Activated effector memory CD4-positive, alpha-beta T cell treated with anti-CD3 and anti-CD28 coated beads, Interleukin-2, amount 50 U/mL, for 16 hours (primary cell): Measurements from ENCODE around the gene KLF6.
A peak's percentile ranks its signal among the peaks of the same experiment; 100 is the strongest.

Source experiments
- DNase-seq: peaks from one replicate; pipeline ENCODE4 v3.0.0-alpha.2; 2020

Gene KLF6

DNA sequence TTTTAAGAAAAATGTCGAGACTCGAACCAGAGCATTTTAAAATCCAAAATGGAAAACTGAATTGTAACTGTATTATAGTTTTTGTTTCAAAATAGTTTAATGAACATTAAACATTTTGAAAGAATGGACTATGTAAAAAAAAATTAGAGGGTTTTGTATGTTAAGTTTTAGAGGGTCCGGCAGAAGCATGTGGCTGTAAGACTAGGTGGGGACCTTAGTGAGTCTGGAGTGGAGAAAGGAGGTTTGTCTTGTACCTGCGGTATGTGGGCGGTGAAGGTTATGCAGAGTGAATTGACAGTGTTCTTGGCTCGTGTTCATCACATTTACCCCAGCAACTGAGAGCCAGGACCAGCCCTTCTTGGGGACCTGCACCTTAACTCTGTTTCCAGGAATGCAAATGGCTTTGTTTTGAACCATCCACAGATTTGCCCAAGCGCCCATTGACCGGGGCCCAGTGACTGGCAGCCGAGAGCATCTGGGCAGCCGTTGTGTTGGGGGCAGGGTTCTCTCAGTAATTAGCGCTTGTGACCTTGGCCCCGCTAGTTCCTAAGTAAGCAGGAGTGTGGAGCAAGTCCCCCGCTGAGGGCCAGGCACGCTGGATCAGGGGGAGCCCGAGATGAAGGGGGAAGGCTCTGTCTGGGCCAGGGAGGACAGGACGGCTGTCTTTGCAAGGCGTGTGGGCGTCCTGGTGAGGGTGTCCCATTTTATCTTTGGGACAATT, 1.4 kb upstream of the KLF6 start:
- peak; percentile 77 for DNase-seq

DNA sequence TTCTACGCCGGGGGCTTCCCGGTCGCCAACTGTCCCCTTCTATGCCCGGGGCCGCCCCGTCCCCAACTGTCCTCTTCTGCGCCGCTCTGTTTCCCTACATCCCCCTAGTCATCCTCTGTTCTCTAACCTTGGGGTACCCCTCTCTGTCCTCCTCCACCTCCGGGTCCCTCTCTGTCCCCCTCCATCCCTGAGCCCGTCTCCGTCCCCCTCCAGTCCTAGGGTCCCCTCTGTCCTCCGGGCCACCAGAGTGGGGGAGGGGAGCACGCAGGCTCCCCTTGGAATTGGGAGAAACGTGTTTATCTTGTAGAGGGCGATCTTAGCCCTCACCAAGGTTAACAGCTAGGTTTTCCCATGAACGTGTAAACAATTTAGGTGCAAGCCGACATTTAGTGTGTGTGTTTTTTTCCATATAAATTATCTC, 852 bp upstream of the KLF6 start:
- peak; percentile 80 for DNase-seq

DNA sequence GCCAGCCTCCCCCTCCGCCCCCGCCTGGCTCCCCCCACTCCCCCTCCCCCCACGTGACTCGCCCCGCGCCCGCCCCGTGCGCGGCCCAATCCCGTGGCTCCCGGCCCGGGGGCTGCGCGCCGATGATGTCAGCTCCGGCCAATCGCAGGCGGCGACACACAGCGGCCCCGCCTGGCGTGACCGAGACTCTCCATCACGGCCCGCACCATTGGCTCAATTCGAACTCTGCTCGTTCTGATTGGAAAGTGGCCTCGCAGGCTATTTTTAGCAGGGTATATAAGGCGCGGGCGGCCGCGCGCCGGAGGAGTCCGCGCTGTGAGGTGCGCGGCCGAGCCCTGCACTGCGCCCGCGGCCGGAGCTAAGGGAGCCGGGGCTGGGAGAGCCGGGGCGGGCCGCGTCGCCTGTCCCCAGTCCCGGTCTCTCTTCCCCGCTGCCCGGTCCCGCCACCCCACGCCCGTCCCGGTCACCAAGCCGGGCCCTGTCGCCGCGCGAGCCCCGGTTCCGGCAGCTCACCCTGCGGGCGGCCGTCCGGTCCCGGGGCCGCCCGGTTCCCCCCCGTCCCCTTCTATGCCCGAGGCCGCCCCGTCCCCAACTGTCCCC, 342 bp upstream of the KLF6 start:
- peak; percentile 100 for DNase-seq

DNA sequence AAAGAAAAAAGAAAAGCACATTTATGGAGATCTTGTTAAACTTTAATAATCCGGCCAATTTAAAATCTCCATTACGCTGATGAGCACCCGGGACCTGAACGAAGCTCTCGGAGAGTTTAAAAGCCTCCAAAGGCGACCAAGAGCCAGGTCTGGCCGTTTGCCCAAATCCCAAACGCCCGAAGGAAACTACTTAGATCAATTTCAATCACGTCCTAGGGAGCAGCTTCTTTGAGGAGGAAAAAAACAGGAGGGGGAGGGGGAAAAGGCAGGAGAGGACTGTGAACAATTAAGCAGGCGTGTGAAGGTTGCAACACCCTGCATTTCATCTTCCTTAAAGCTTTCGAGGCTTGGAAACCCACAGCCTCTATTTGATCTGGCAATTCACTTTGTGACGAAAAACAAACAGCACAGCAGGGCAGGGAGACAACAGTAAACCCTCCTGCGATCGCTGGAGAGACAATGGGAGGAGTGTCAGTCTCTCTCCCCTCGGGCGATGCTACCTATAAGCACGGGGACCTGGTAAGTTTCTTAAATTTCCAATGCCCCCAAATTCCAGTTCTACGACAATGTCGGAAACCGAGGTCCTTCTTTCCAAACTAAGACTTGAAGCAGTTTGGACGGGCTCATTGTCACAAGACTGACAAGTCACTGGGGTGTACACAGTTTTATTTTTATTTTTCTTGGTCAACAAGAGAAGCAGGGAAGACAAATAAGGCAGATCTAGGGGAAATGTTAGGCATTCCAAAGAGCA, 1.2 kb downstream of the KLF6 start:
- peak; percentile 76 for DNase-seq

DNA sequence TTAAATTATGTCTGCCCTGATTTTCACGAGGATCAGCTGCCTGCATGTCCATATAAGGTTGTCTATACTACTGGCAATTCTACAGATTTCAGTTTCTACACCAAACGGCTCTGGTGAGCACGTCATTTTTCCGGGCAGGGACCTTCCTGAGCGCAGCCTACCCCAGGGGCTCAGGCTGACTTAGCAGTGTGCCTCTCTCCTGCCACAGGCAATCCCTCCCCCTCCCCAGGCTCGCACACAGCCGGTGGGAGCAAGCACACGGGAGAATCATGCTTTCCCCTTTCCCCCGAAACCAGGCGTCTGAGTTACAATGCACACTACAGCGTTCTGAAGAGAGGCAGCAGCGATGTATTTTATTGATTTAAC, 1.7 kb downstream of the KLF6 start:
- peak; percentile 90 for DNase-seq

DNA sequence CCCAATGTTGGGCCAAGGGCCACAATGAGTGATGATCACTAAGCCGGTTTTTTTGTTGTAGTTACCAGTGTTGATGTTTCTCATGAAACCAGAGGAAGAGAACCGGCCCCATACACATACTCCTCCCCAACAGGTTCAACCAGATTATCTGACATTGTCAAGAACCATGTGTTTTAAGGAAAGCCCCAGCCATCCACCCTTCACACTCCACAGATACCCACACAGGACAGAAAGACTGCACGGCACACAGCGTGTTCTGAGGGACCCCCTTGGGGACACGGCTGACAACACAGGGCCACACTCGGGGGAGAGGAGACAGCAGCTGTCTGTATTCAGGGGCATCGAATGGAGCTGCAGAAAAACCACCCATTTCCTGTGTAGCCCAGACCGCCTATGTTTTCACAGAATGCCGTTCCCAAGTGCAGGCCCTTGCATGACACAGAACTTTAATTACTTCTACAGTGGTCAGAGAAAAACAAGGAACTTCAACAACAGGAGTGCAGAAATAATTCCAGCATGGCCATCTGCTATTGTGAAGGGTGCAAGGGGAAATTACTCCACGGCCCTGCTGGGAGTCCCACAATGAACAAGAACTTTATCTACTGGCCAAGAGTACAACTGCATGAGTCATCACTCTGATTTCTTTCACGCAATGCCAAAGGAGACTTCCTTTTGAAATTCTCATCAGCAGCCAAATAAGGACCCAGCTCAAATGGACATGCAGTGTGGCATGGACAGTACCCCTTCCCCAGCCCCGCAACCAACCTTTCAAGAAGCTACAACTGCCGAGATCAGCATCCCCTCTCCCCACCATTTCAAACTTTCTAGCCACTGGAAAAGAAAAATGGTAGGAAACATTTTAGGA, 2.3 kb downstream of the KLF6 start:
- peak; percentile 87 for DNase-seq

DNA sequence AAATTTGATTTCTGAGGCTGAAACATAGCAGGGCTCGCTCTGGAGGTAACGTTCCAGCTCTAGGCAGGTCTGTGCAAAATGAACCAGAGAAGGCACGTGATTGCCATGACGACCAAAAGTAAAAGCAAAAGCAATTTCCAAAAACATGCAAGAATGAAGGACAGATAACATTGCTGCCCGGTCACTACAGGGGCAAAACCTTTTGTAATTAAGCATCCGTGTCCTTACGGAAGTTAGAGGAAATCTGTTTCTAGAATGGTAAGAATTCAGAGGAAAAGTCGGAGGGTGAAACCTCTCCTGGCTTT, 2.9 kb downstream of the KLF6 start:
- DNase-seq = peak; percentile 78

DNA sequence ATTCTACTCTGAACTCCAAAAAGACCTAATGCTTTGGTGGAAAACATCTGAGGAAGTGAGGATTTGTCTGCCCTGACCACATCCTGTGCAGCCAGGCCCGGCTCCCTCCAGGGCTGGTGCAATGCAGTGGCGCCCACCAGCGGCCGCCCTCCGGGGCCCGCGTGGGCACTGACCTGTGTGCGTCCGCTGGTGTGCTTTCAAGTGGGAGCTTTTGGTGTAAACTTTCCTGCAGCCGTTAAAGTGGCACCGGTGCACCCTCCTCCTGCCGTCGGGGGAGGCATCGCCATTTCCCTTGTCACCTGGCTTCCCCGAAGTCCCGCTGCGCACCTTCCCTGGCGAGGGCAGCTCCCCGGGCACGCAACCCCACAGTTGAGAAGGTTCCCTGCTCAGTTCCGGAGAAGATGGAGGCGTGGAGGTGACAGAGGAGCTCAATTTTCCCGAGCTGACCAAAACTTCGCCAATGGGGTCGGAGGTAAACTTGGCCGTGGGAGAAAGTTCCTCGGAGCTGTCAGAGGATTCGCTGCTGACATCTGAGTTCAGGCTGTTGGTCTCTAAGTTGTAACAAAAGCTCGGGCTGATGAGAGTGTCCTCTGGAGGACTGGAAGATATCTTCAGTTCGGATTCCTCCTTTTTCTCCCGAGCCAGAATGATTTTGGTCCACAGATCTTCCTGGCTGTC, 3.4 kb downstream of the KLF6 start:
- peak; percentile 87 for DNase-seq

DNA sequence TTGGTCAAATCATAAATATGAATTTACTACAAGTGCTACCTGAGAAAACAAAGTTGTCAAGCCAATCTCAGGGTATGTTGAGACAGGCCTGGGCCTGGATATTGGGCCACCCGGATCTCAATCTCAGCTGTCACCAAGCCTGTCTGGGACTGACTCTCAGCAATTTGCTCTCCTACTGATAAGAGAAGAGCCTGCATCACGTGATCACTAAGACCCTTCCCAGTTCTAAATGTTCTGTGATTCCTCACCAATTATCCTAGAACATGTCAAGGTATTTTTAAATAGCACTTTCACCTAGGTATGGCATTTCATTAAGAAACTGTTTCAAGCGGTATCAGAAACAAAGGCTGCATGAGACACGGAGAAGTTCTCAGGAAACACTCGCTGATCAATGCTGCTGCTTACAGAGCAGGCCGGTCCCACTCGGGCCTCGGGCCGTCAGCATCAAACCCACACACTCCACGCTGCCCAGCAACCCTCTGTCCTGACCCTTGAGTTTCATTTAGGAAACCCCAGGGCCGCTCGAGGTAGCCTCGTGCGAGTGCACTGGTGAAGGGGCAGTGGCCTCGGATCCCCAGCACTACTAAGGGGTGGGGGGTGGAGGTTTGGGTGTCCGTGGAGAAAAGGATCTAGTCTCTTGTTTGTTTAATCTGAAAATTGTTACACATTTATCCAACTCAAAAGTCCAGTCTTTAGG, 4.1 kb downstream of the KLF6 start:
- peak; percentile 75 for DNase-seq

DNA sequence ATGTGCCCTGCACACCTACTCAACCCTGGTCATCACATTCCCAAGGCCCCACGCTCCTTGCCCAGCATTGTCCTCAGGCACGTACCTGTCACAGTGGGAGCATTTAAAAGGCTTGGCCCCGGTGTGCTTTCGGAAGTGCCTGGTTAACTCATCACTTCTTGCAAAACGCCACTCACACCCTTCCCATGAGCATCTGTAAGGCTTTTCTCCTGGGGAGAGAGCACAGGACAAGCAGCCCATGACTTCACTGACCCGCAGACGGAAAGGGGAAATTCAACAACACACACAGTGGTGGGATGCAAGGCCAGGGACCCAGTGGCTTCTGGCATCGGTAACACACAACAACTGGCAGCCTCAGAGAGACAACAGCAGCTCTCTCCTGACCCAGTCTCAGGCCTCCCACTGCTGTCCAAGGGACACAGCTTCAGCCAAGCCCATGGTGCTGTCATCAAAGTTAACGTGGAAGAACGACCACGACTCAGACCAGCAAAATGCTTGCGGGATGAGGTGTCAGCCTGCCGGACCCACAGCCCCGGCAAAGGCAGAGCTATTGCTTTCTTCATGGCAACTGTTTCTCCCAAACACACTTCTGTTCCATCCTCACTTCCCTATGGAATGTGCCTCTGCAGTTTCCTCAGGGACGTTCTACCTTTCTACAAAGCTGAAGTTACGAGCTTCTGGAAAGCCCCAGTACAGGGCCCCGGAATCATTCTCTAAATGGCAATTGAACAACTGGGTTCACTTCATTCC, 4.8 kb downstream of the KLF6 start:
- no peak for DNase-seq

DNA sequence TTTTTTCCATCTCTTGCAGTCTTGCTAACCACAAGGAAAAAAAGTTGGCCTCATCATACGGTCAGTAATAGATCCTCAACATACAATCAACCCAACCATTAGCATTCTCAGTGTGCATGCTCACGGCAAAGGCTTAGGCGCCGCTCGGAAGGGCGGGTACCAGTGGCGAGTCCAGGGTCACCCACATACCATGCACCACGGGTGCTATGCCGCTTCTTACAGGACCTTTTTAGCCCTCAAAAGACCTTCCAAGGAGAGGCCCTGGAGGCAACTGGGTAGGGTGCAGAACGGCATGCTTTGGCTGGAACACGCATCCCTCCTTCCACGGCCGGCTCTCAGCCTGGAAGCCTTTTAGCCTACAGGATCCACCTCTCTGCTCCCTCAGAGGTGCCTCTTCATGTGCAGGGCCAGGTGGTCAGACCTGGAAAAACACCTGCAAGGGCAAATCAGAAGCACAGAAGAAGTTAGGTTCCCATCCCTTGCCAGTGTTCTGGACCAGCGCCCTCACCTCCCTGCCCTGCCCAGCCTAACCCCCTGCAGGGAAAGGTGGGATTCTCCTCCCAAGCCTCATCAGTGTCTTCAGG, 5.8 kb downstream of the KLF6 start:
- no peak for DNase-seq

DNA sequence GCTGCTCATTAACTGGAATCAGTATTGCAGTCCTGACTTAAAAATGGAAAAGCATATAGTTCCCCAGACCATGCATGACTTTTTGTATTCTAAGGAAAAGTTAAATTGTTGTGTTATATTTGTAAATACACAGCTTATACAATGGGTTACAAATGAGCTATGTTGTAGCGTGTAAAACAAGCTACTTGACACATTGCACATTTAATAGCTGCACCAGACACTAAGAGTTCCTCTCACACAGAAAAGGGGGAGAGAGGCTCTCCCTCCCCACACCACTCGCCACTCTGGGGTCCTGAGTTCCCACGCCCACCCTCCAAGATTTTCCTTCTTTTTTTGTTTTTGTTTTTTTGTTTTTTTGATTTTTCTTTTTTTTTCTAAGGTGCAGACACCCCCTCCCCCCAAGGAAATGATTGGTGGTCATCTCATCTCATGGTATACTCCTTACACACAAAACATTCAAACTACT, 6.3 kb downstream of the KLF6 start:
- DNase-seq = no peak

DNA sequence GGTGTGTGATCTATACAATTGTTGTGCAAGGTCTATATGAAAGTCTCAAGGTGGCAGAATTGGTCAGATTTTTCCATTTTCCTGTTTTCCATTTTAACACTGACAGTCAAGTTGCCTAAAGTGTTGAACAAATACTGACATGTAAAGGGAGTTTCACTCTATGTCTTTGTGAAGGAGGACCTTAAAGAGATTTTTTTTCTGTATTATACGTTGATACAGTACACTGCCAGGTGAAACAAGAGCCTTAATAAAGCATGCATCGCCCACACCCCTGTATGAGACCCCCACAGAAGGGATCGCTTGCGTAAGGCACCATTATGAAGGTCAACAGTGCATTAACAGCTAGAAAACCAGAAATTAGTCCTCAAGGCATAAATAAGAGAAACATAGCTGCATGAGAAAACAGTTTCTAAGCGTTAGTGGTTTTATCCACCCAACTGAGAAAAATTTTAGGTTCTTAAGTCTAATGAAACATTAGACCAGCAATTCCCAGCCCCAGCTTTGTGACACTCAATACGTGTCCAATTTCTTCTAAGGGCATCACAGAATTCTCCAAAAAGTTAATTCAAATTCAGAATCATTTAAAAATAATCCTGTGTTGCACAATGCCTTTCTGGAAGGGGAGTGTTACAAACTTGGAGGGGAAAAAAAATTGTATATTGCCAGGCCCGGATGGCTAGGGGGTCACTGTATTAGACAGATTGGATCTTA, 6.9 kb downstream of the KLF6 start:
- DNase-seq = no peak

DNA sequence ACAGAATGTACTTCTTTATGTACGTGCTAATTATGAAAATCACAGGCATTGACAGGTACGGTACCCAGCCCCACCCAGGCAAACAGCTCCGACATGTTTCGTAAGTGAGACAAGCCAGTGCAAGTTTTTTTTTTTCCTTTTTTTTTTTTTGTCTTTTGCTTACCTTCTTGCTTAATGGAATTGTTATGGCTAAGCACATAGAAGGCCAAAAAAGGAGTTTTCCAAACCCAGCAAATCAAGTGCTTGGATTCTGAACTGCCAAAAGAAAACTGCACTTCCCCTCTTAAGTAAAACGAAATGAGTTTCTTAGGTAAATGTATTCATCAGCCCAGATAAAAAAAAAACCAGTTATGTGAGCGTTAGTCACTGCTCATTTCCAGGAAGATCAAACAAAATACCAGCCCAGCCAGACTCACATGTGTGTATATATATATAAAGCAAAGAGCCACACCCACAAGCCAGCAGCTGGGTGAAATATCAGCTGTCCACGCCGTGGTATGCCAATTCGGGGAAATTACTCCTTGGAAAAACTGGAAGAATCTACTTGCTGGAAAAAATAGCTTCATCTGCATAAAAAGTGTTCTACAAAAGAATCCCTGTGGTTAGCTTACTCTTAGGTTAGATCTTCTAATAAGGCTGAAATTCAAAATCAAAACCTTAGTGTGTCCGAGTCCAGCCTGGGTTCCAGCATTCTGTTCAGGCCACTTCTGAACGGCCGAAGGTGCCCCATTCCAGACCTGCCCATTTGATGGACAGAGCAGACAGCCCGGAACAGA, 8.0 kb downstream of the KLF6 start:
- peak; percentile 82 for DNase-seq

DNA sequence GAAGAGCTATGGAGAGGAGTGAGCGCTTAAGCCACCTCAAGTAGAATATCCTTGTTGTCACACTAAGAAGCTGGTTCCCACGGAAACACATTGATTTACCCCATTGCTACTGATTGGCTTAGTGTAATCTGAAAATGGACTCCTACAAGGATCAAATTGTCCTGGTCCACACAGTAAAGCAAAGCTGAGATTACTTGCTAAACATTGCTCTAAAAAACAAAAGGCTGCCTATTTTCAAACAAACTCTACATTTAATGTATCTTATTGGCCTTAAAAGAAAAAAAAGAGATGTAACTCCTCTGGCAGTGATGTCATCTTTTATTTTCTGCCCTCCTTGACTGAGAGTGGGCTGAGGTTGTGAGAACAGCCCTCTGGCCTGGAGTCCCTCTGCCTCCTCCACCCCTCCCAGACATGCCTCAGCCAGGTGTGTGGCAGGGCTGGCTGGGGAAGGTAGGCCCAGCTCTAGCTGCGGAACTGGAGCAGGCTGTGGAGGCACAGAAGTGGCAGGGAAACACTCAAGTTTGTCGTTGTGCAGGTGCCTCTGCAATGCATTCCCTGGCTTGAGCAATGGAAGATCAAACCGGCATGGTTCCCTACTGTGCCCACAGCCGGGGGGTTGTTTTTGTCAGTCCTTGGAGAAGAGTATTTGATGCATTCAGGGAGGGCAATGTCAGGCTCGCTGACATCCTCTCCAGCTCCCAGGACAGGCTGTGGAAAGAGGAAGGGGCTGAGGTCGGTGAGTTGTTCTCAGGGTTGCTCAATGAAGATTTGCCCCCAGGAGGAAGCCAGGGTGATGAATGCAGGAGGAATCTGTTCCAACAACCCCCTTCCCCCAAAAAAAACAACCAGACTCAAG, 9.1 kb downstream of the KLF6 start:
- DNase-seq = peak; percentile 73

DNA sequence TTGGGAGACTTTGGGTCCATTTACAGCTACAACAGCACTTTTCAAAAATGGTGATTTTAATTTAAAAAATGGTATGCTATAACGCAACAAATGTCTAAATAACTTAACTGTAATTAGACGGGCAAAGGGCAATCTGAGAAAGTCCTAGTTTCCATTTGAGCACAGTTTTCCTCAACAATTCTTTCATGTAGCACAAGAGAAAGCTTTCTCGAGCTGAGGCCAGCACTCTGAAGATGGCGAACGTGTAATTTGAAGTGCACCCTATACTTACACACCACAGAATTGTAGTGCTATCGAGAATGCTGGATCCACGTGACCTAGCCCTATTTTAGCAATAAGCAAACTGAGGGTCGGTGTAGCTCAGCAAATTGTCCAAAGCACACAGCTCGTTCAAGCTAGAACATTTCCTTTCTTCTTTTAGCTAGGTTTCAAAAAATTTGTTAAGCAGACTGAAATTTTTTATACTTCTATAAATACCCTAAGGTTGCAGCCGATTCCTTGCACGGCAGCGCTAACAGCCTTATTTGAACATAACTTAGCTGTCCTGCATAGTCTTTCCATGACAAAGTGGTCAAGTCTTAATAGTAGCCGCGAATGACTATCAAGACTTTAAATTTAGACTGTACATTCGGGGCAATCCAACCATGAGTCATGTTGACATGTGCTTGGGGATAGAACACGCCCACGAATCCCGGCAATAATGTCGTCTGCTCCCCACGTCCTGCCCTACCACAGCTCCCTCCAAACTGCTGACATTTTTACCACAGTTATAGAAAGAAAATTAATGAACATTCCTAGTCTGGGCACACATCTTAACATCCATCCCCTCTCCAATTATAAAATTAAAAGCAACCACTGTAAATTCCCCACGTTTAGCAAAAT, 10.0 kb downstream of the KLF6 start:
- DNase-seq = no peak
